HUDEP-2 (cell line): ENCODE measurements around the gene SIPA1L2.

Experiments
- DNase-seq, 76 experiments: peaks; one replicate each; lab custom pipeline; 2025; ENCODE audit not compliant: unreplicated experiment in 76 of 76; lab: John Stamatoyannopoulos, UW

SIPA1L2 gene

GRCh38 chr1:232591344-232591743 is 38.6 kb downstream of the SIPA1L2 start:
- DNase-seq = no peak

DNA sequence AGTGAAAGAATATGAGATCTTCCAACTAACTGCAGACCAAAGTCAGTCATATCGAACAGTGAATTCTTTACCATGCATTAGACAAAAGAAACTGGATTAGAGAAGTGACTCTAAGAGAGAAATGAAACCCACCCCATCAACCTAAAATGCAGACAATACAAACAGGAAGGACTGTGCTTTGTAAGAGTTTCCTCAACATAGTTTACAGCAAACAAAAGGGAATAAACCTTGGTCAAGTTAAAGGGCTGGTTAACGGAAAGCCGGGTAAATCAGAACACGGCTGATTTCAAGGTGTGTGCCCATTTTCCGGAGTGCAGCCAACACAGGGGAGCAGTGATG is 39.2 kb downstream of the SIPA1L2 start:
- no peak for DNase-seq

GRCh38 chr1:232589812-232590743 is 39.9 kb downstream of the SIPA1L2 start:
- DNase-seq = no peak

- no peak for DNase-seq
These were observed 40.7 kb downstream of the SIPA1L2 start for GRCh38 chr1:232589111-232589811.

GRCh38 chr1:232587141-232588008 is 42.6 kb downstream of the SIPA1L2 start:
- DNase-seq = no peak

DNA sequence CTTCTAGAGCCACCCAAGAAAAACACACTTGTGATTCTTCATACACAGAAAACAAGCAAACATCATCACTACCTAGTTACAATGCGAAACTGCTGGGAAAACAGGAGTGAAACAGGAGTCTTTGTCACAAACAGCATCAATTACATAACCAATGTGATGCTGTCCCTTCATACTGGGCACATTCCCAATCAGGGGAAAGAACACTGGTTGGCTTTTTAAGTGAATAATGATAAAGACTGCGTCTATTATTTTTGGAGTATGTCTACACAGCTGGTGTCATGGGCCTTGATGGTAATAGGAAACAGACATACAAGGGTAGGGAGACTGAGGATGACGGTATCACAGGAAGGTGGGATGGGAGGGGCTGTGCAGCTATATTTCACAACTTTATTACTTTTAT is 43.3 kb downstream of the SIPA1L2 start:
- no peak for DNase-seq

- no peak for DNase-seq
These were observed 44.4 kb downstream of the SIPA1L2 start for GRCh38 chr1:232585486-232585885.

GRCh38 chr1:232581932-232582331 is 48.0 kb downstream of the SIPA1L2 start:
- DNase-seq = no peak
